ENCODE measurements around the gene PRR15.

PRR15 gene

DNA sequence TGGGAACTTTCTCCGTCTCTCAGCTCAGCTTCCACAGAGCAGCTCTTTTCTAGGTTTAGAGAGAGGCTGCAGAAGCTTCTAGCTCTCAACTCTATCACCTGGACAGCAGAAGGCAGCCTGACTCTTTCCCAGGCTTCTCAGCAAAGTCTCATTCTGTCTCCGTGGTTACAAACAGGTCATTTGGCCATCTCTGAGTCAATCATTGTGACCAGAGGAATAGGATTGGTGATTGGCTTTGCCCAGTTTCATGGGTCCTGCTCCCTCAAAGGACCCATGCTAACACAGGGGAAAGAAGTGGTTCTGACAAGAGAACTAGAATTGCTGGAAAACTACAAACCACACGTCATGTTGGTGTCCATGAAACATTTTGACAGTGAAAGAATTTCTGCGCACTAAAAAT lies 43.6 kb downstream of the PRR15 start:
- Histone ChIP-seq H3K27me3 (replicated peaks; ENCODE audit: control insufficient read depth, insufficient read depth, low read length, poor library complexity, severe bottlenecking) (no peaks in the 10 kb centered on the region), H3K9me3 (ENCODE audit: control insufficient read depth, low read length) (no peaks in the 10 kb centered on the region), H3K4me3 (ENCODE audit: insufficient read depth, low read depth, low read length, poor library complexity, severe bottlenecking) (no peak overlapping the region), H3K36me3 (ENCODE audit: control insufficient read depth, insufficient read depth, low read length) (no peaks in the 10 kb centered on the region), H3K27ac (ENCODE audit: insufficient read depth, low read length, poor library complexity, severe bottlenecking) (no peak overlapping the region), H3K4me1 (ENCODE audit: control insufficient read depth, insufficient read depth, low read length, poor library complexity, severe bottlenecking) (no peaks in the 10 kb centered on the region)
- DNase-seq = no peak

DNA sequence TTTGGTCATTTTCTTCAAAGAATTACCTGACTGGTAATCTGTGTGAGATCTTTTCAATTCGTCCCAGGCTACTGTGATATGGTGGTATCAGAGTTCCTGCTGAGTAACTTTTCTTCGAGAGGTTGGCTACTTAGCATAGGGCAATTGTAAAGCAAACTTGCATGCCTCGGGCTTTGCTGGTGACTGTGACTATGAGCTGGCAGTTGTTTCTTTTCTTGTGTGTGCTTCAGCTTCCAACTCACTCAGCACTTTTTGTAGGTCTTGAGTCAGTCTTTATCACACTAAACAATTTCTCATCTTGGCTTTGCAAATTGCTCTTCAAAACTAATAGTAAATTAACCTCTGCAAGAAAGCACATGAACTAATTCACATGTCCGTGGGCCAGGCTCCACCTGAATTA lies 44.3 kb downstream of the PRR15 start:
- H3K4me3 ChIP-seq (ENCODE audit: insufficient read depth, low read depth, low read length, poor library complexity, severe bottlenecking) = no peak overlapping the region
- no peaks in the 10 kb centered on the region for H3K36me3 ChIP-seq (ENCODE audit: control insufficient read depth, insufficient read depth, low read length)
- H3K9me3 ChIP-seq (ENCODE audit: control insufficient read depth, low read length) = no peaks in the 10 kb centered on the region
- H3K4me1 ChIP-seq (ENCODE audit: control insufficient read depth, insufficient read depth, low read length, poor library complexity, severe bottlenecking) = no peaks in the 10 kb centered on the region
- no peak overlapping the region for H3K27ac ChIP-seq (ENCODE audit: insufficient read depth, low read length, poor library complexity, severe bottlenecking)
- no peaks in the 10 kb centered on the region for H3K27me3 ChIP-seq (replicated peaks; ENCODE audit: control insufficient read depth, insufficient read depth, low read length, poor library complexity, severe bottlenecking)
- no peak for DNase-seq

DNA sequence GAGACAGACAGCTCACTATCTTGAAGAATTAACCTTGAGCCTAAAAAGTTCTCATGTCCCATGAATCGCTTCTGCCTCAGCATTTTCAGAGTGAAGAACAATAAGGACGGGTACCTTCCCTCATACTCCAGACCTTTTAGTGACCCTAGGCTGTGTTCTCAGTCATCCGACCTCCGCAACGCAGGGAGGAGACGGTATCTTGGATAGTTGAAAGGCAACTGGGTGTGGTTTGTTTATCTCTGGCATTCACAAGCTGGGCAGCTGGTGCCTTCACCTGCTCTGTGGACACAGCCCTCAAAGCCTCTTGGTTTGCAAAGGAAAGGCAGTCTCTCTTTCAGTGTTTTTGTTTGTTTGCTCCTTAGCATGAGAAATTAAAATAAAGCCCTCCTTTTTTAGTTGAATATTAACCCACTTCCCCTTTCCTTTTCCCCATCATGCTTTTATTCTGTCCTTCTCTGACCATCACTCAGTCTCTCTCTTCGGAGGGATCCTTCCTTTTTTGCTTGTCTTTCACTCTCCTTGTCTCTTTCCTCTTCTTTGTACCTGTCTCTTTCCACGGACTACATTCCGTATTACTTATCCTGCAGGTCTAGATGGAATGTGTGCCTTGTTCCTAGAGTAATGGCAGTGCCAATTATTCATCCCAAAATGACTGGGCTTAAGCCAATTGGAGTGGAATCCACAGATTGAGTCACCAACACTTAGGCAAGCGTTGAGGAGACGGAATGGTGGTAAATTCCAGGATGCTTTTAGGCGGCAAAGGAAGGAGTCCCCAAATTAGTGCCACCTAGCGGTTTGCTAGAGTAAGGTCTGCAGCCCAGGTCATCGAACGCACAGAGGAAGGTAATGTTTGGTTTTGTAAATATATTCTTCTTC lies 45.8 kb downstream of the PRR15 start:
- no peaks in the 10 kb centered on the region for H3K36me3 ChIP-seq (ENCODE audit: control insufficient read depth, insufficient read depth, low read length)
- no peak for DNase-seq
- H3K27ac ChIP-seq (ENCODE audit: insufficient read depth, low read length, poor library complexity, severe bottlenecking) = no peak overlapping the region
- no peak overlapping the region for H3K4me3 ChIP-seq (ENCODE audit: insufficient read depth, low read depth, low read length, poor library complexity, severe bottlenecking)
- H3K4me1 ChIP-seq (ENCODE audit: control insufficient read depth, insufficient read depth, low read length, poor library complexity, severe bottlenecking) = no peaks in the 10 kb centered on the region
- H3K9me3 ChIP-seq (ENCODE audit: control insufficient read depth, low read length) = no peaks in the 10 kb centered on the region
- H3K27me3 ChIP-seq (replicated peaks; ENCODE audit: control insufficient read depth, insufficient read depth, low read length, poor library complexity, severe bottlenecking) = no peaks in the 10 kb centered on the region

DNA sequence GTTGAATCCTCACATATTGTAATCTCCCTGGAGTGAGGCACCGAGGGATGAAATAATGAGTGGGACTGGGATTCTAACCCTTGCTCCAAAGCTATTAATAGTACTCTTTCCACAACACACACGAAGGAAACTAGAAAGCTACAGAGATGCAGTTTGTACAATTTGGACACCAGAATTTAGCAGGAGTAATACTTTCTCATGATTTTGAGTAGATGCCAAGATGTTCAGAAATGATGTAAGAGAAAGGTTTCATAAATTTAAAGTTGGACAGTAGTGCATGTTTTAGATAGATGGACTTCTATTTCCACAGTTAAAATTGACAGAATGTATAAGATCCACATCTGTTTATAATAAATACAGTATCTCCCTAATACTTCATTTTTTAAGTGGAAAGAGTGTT lies 46.5 kb downstream of the PRR15 start:
- Histone ChIP-seq H3K27ac (ENCODE audit: insufficient read depth, low read length, poor library complexity, severe bottlenecking) (no peak overlapping the region), H3K36me3 (ENCODE audit: control insufficient read depth, insufficient read depth, low read length) (no peaks in the 10 kb centered on the region), H3K9me3 (ENCODE audit: control insufficient read depth, low read length) (no peaks in the 10 kb centered on the region), H3K4me1 (ENCODE audit: control insufficient read depth, insufficient read depth, low read length, poor library complexity, severe bottlenecking) (no peaks in the 10 kb centered on the region), H3K27me3 (replicated peaks; ENCODE audit: control insufficient read depth, insufficient read depth, low read length, poor library complexity, severe bottlenecking) (no peaks in the 10 kb centered on the region), H3K4me3 (ENCODE audit: insufficient read depth, low read depth, low read length, poor library complexity, severe bottlenecking) (no peak overlapping the region)
- DNase-seq = no peak

DNA sequence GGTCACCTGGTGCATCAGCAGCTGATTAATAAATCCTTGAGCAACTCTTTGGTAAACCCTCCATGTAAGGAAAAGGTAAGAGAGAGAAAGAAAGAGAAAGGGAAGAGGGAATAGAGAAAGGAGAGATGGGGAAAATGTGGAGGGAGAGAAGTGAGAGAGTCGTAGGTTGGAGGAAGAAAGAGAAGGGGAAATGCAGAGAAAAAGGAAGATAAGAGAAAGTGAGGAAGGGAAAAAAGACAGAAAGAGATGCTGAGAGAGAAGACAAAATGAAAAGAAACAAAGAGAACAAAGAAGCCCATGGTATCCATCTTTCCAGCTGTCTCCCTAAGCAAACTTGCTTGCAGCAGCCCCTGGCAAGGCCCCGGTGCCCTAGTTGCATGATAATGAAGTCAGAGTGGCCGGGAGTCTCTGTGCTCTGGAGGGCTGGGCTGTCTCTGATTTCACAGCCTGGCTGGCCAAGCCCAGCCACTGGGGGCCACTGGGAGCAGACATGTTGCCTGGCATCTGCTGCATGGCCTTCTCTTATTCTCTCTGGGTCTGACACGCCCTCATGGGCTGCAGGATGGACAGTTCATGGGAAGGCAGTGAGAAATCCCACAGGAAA lies 48.4 kb downstream of the PRR15 start:
- no peaks in the 10 kb centered on the region for H3K36me3 ChIP-seq (ENCODE audit: control insufficient read depth, insufficient read depth, low read length)
- H3K27ac ChIP-seq (ENCODE audit: insufficient read depth, low read length, poor library complexity, severe bottlenecking) = no peak overlapping the region
- H3K9me3 ChIP-seq (ENCODE audit: control insufficient read depth, low read length) = no peaks in the 10 kb centered on the region
- H3K27me3 ChIP-seq (replicated peaks; ENCODE audit: control insufficient read depth, insufficient read depth, low read length, poor library complexity, severe bottlenecking) = no peaks in the 10 kb centered on the region
- no peaks in the 10 kb centered on the region for H3K4me1 ChIP-seq (ENCODE audit: control insufficient read depth, insufficient read depth, low read length, poor library complexity, severe bottlenecking)
- no peak for DNase-seq
- H3K4me3 ChIP-seq (ENCODE audit: insufficient read depth, low read depth, low read length, poor library complexity, severe bottlenecking) = no peak overlapping the region

DNA sequence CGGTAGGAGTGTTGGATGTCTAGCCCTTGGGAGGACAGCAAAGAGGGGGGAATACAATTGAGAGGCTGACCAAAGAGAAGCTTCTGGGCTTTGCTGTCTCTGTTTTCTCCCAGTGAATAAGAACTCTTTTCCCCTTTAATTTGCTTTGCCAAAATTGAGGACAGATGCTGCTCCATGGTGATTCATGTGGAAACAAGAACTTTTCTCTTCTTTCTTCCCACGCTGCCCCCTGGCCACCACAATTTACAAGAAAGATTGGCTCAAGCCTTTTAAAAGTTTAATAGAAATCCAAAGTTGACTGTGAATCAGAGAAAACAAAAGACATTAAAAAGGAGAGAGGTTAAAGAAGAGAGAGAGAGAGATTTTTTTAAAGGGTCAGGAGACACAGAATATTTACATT lies 49.0 kb downstream of the PRR15 start:
- no peak for DNase-seq
- no peaks in the 10 kb centered on the region for H3K9me3 ChIP-seq (ENCODE audit: control insufficient read depth, low read length)
- H3K36me3 ChIP-seq (ENCODE audit: control insufficient read depth, insufficient read depth, low read length) = no peaks in the 10 kb centered on the region
- H3K27ac ChIP-seq (ENCODE audit: insufficient read depth, low read length, poor library complexity, severe bottlenecking) = no peak overlapping the region
- no peaks in the 10 kb centered on the region for H3K4me1 ChIP-seq (ENCODE audit: control insufficient read depth, insufficient read depth, low read length, poor library complexity, severe bottlenecking)
- no peak overlapping the region for H3K4me3 ChIP-seq (ENCODE audit: insufficient read depth, low read depth, low read length, poor library complexity, severe bottlenecking)
- no peaks in the 10 kb centered on the region for H3K27me3 ChIP-seq (replicated peaks; ENCODE audit: control insufficient read depth, insufficient read depth, low read length, poor library complexity, severe bottlenecking)

DNA sequence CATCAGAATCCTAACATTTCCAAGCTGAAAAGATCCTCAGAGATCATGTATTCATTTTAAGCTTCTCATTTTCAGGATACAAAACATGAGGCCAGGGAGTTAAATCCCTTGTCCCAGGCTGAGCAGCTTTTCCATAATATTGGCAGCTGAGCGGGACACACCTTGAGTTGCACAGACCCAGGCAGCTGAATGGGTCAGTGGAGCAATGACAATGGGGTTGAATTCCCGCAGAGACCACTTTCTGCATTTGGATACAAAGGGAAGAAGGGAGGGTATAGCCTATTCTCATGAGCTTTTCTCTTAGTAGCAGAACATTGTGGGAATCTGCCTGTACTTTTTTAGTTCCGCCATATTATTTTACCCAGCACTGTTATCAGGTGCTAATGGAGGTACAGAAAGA lies 49.5 kb downstream of the PRR15 start:
- no peak for DNase-seq
- Histone ChIP-seq H3K27ac (ENCODE audit: insufficient read depth, low read length, poor library complexity, severe bottlenecking) (no peak overlapping the region), H3K4me1 (ENCODE audit: control insufficient read depth, insufficient read depth, low read length, poor library complexity, severe bottlenecking) (no peaks in the 10 kb centered on the region), H3K4me3 (ENCODE audit: insufficient read depth, low read depth, low read length, poor library complexity, severe bottlenecking) (no peak overlapping the region), H3K27me3 (replicated peaks; ENCODE audit: control insufficient read depth, insufficient read depth, low read length, poor library complexity, severe bottlenecking) (no peaks in the 10 kb centered on the region), H3K9me3 (ENCODE audit: control insufficient read depth, low read length) (no peaks in the 10 kb centered on the region), H3K36me3 (ENCODE audit: control insufficient read depth, insufficient read depth, low read length) (no peaks in the 10 kb centered on the region)

DNA sequence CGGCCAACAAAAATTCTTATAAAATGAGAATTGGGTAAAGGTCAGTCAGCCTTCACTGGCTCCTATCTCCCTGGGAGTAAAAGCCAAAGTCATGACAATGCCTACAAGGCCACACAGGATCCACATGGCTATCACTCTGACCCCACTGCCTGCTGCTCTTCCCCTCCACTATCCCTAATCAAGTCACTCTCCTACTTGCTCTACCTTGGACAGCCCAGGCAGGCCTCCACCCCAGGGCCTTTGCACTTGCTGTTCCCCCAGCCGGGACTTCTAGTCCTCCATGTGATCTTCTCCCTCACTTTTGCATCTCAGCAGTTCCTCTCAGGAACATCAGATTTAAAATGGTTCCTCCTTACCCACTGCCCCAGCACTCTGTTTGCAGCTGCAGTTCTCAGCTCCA lies 50.6 kb downstream of the PRR15 start:
- Histone ChIP-seq H3K27me3 (replicated peaks; ENCODE audit: control insufficient read depth, insufficient read depth, low read length, poor library complexity, severe bottlenecking) (no peaks in the 10 kb centered on the region), H3K9me3 (ENCODE audit: control insufficient read depth, low read length) (no peaks in the 10 kb centered on the region), H3K36me3 (ENCODE audit: control insufficient read depth, insufficient read depth, low read length) (no peaks in the 10 kb centered on the region), H3K4me3 (ENCODE audit: insufficient read depth, low read depth, low read length, poor library complexity, severe bottlenecking) (no peak overlapping the region), H3K27ac (ENCODE audit: insufficient read depth, low read length, poor library complexity, severe bottlenecking) (no peak overlapping the region), H3K4me1 (ENCODE audit: control insufficient read depth, insufficient read depth, low read length, poor library complexity, severe bottlenecking) (no peaks in the 10 kb centered on the region)
- no peak for DNase-seq
